ENCODE measurements around the gene TOMM6.
"Not testable (repeated sequence)": the region's sequence is repeated elsewhere in the genome, so short reads cannot be mapped to it uniquely, and the experiment has no call there.

The TOMM6 gene

GRCh38 chr6:41786451-41787218 is 859 bp upstream of the TOMM6 start:
- peak; percentile 87 for DNase-seq

GRCh38 chr6:41789390-41789724 is 1.9 kb downstream of the TOMM6 start:
- DNase-seq, result no peak

GRCh38 chr6:41790045-41790444 is 2.6 kb downstream of the TOMM6 start:
- no peak for DNase-seq

- DNase-seq, result no peak
Observed at GRCh38 chr6:41791305-41791704, 3.8 kb downstream of the TOMM6 start.

- no peak for DNase-seq
Observed at GRCh38 chr6:41791984-41792383, 4.5 kb downstream of the TOMM6 start.

GRCh38 chr6:41796474-41796873 is 9.0 kb downstream of the TOMM6 start:
- peak; percentile 41 for DNase-seq

GRCh38 chr6:41798901-41799558 is 11.5 kb downstream of the TOMM6 start:
- DNase-seq, result no peak

- DNase-seq, result no peak
Observed at GRCh38 chr6:41799559-41799911, 12.0 kb downstream of the TOMM6 start.

- DNase-seq, result no peak
Observed at GRCh38 chr6:41801380-41801779, 13.9 kb downstream of the TOMM6 start.

- DNase-seq, result no peak
Observed at GRCh38 chr6:41805830-41806774, 18.6 kb downstream of the TOMM6 start.

- DNase-seq, result no peak
Observed at GRCh38 chr6:41811095-41811494, 23.6 kb downstream of the TOMM6 start.

- DNase-seq, result not testable (repeated sequence)
Observed at GRCh38 chr6:41811946-41812345, 24.5 kb downstream of the TOMM6 start.

GRCh38 chr6:41813469-41813868 is 26.0 kb downstream of the TOMM6 start:
- DNase-seq, result no peak

GRCh38 chr6:41813956-41814355 is 26.5 kb downstream of the TOMM6 start:
- no peak for DNase-seq

- DNase-seq, result no peak
Observed at GRCh38 chr6:41814629-41815028, 27.1 kb downstream of the TOMM6 start.

- no peak for DNase-seq
Observed at GRCh38 chr6:41815587-41815986, 28.1 kb downstream of the TOMM6 start.

- no peak for DNase-seq
Observed at GRCh38 chr6:41818271-41819054, 31.0 kb downstream of the TOMM6 start.

GRCh38 chr6:41821266-41821665 is 33.8 kb downstream of the TOMM6 start:
- no peak for DNase-seq

GRCh38 chr6:41822021-41822420 is 34.5 kb downstream of the TOMM6 start:
- no peak for DNase-seq

- DNase-seq, result no peak
Observed at GRCh38 chr6:41823178-41823577, 35.7 kb downstream of the TOMM6 start.

GRCh38 chr6:41824571-41825569 is 37.4 kb downstream of the TOMM6 start:
- DNase-seq, result no peak

Data from activated CD4-positive, alpha-beta T cell treated with anti-CD3 and anti-CD28 coated beads, Interleukin-2, amount 50 U/mL, for 16 hours (primary cell).